ACHN (cell line): ENCODE measurements around the gene ZSCAN26.
A peak's percentile ranks its signal among the peaks of the same experiment; 100 is the strongest.

ENCODE experiments used
- DNase-seq: peaks from one replicate; pipeline ENCODE4 v3.0.0-alpha.2; 2015
- in situ Hi-C: cut with HindIII; loops from 2 replicates; pipeline ENCODE4 v1.10.0; 2017; ENCODE audit warnings: low sequenced_read_pairs, low pct_ligation_motif_present, low pct_unique_long_range_greater_than_20kb

ZSCAN26 gene

GRCh38 chr6:28252009-28252975 is 14.7 kb upstream of the ZSCAN26 start, which contains the start of gene ZKSCAN4:
ZKSCAN4 (minus strand) TSS chr6:28252269; CDS start chr6:28251980, 289 bp downstream.
- DNase-seq, result peak; percentile 84
- in situ Hi-C loops, result no loop called here

DNA sequence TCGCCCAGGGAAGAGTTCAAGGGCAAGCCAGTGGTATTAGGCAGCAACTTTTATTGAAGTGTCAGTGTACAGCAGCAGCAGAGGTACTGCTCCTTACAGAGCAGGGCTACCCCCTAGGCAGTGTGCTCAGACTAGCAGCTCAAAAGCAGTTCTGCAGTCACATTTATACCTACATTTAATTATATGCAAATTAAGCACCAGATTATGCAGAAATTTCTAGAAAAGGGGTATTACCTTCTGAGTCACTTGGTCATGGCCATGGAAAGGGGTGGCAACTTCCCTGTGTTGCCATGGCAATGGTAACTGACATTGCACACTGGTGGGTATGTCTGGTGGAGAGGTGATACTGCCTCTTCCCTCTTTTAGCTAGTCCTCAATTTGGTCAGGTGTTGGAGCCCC is 12.8 kb upstream of the ZSCAN26 start:
- in situ Hi-C loops, result no loop called here
- no peak for DNase-seq

- DNase-seq, result no peak
- in situ Hi-C loops, result no loop called here
These were observed 9.9 kb upstream of the ZSCAN26 start for GRCh38 chr6:28257042-28257441.

DNA sequence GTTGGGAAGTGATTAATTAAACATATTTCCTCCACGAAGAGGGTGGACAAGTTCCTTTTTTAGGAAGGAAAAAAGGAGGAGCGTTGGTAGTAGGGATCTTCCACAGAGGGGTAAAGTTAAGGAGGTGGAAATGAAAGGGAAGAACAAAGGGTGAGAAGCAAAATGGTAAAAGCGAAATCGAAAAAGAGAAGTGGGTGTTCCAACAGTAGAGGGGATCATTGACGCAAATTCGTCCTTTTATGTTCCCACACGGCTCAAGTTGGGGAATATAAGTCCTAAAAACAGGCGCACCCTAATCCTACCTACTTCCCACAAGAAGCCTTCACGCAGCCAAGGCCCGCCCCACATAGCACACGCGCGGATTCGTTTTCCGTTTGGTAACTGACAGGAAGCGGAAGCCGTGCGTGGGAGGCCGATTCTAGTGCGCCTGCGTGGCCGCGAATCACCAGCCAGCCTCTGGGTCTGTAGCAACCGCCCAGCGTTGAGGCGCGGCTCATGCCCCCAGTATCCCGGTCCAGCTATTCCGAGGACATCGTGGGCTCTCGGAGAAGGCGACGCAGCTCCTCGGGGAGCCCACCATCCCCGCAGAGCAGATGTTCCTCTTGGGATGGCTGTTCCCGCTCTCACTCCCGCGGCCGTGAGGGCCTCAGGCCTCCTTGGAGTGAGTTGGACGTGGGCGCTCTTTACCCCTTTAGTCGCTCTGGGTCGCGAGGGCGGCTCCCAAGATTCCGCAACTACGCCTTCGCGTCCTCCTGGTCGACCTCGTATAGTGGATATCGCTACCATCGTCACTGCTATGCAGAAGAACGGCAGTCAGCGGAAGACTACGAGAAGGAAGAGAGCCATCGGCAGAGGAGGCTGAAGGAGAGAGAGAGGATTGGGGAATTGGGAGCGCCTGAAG is 7.8 kb upstream of the ZSCAN26 start, which contains the start of gene NKAPL:
Gene NKAPL (plus strand): TSS at position 421 of the 901 bp plus-strand sequence. CDS start 75 bp downstream, at position 496.
- in situ Hi-C loops, result no loop called here
- DNase-seq, result no peak

DNA sequence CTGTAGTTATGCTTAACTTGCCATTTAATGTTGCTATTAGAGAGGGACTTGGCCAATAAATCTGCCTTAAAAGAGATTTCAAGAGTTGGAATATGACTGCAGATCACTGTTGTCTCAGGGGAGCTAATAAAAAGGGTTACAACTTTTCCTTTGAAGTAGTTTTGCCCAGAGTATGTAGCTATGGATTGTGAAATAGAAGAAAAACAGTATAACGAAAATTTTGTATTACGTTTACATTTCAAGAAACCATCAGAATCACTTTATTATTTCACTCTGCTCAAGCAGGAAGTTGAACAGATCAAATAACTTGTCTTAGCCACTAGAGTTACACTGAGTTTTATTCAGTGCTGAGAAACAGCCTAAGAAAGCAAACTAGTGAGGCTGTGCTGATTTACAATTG is 3.0 kb upstream of the ZSCAN26 start:
- in situ Hi-C loops, result no loop called here

GRCh38 chr6:28264834-28265401 is 2.0 kb upstream of the ZSCAN26 start:
- in situ Hi-C loops, result no loop called here
- no peak for DNase-seq

More for the DNA sequence above, 3.0 kb upstream of the ZSCAN26 start:
- DNase-seq, result no peak

DNA sequence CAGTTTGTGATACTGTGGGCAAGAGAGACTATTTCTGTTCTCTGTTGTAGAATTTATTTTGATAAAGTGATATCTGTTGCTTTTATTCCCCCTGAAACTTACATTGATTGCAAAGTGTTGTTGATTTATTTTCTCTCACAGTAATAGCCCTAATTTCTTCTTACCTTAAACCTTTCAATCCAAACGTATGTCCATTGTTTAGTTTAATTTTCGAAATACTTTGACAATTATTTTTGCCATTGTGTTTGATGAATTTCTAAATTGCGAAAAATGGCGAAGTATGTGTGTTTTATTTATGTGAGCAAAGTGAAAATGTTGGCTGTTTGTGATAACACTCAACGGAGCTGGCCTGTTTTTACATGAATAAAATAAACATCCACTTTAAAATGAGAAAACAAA is 381 bp upstream of the ZSCAN26 start:
- in situ Hi-C loops, result no loop called here

DNA sequence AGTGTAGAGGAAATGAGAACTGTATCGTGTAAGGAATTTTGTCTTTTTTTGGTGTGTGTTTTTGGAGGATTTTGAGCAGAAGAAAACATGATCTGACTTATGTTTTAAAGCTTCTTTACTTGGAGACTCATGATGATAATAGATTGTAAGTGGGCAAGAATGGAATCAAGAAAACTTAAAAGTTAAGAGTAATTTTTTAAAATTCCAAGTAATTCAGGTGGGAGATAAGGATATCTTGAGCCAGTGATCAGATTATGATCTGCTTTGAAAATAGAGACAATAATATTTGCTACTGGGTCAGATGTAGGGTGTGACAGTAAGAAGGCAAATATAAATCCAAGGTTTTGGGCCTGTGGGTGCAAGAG is 734 bp downstream of the ZSCAN26 start:
- in situ Hi-C loops, result no loop called here
- no peak for DNase-seq

More for the DNA sequence above, 381 bp upstream of the ZSCAN26 start:
- DNase-seq, result no peak

- in situ Hi-C loops, result no loop called here
- peak; percentile 75 for DNase-seq
These were observed 2.5 kb downstream of the ZSCAN26 start for GRCh38 chr6:28269492-28269891.

- no peak for DNase-seq
- in situ Hi-C loops, result no loop called here
These were observed 7.9 kb downstream of the ZSCAN26 start for GRCh38 chr6:28274888-28275287.

GRCh38 chr6:28277746-28278145 is 10.8 kb downstream of the ZSCAN26 start:
- in situ Hi-C loops, result no loop called here
- no peak for DNase-seq

GRCh38 chr6:28280595-28281287 is 13.8 kb downstream of the ZSCAN26 start:
- in situ Hi-C loops, result no loop called here

GRCh38 chr6:28281288-28282064 is 14.5 kb downstream of the ZSCAN26 start, which contains the start of gene PGBD1:
PGBD1 (plus strand) TSS chr6:28281572; CDS start chr6:28283814, 2,242 bp downstream.
- peak; percentile 77 for DNase-seq
- in situ Hi-C loops, result no loop called here

More at GRCh38 chr6:28280595-28281287, 13.8 kb downstream of the ZSCAN26 start:
- DNase-seq, result no peak

DNA sequence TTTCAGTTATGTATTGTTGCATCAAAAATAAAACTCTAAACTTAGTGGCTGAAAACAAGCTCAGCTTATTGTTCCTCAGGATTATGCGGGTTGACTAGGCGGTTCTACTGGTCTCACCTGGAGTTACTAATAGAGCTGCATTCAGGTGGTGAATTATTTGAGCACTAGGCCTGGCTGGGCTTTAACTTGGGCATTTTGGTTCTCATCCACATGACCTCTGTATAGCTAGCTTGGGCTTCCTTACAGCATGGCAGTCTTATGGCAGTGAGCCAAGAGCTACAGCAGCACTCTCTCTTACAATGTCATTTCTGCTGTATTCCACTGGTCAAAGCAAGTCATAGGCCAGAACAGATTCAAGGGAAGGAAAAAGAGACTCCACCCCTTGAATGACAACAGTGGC is 16.0 kb downstream of the ZSCAN26 start:
- no peak for DNase-seq
- in situ Hi-C loops, result no loop called here

DNA sequence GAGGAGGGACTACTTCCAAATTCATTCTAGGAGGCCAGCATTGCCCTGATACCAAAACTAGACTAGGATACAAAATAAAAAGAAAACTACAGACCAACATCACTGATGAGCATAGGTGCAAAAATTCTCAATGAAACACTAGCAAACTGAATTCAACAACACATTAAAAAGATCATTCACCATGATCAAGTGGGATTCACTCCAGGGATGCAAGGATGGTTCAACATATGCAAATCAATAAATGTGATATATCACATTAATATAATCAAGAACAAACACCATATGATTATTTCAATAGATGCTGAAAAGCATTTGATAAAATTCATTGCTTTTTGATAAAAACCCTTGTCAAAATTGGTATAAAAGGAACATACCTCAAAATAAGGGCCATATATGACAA is 24.6 kb downstream of the ZSCAN26 start:
- in situ Hi-C loops, result no loop called here
- no peak for DNase-seq

GRCh38 chr6:28295326-28295725 is 28.4 kb downstream of the ZSCAN26 start:
- in situ Hi-C loops, result no loop called here
- DNase-seq, result no peak

DNA sequence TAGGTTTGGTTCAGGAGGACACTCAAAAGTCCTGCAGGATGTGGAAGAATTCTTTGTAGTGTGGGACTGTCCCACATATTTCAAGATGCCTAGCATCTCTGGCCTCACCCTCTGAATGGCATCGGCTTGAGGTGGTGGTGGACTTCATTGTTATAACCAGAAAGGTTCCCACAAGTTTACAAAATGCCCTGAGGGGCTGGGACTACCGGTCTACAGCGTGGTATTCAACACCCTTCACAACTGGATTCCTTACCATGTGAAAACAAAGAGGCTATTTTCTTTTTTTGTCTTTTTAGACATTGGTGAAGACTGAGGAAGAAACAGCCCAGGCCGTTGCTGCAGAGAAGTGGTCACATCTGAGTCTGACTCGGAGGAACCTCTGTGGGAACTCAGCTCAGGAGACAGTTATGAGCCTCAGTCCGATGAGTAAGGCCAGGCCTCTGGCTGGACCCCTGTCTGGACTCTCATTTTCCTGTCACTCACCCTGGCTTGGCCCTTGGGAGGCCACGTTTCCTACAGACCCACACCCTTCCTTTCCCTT is 29.6 kb downstream of the ZSCAN26 start:
- DNase-seq, result no peak
- in situ Hi-C loops, result no loop called here
